Right hindlimb (tissue), 1 donor: ENCODE measurements around the gene PCDHA11.
"Not testable (repeated sequence)": the region's sequence is repeated elsewhere in the genome, so short reads cannot be mapped to it uniquely, and the experiment has no call there.

Source experiments
- DNase-seq: peaks from one replicate; pipeline ENCODE4 v3.0.0-alpha.2; 2018

The PCDHA11 gene

GRCh38 chr5:140868721-140869554 lies at the start of gene PCDHA11:
Gene PCDHA11 (plus strand): TSS chr5:140868957. CDS start chr5:140869104, 147 bp downstream.
- no peak for DNase-seq

- DNase-seq = no peak
Measured at GRCh38 chr5:140821375-140822280, 47.1 kb upstream of the PCDHA11 start, which contains the start of gene PCDHA5. Gene PCDHA5 (plus strand): TSS chr5:140821613.

GRCh38 chr5:140822281-140822629 lies 46.5 kb upstream of the PCDHA11 start:
- DNase-seq = no peak

GRCh38 chr5:140822969-140823368 lies 45.8 kb upstream of the PCDHA11 start:
- DNase-seq = not testable (repeated sequence)

GRCh38 chr5:140823475-140823874 lies 45.3 kb upstream of the PCDHA11 start:
- DNase-seq = no peak

GRCh38 chr5:140827704-140828361 lies 40.9 kb upstream of the PCDHA11 start, which contains the start of gene PCDHA6:
Gene PCDHA6 (plus strand): TSS chr5:140827960. CDS start chr5:140828092, 132 bp downstream.
- DNase-seq = no peak

GRCh38 chr5:140828362-140828737 lies 40.4 kb upstream of the PCDHA11 start:
- DNase-seq = no peak

- DNase-seq = not testable (repeated sequence)
Measured at GRCh38 chr5:140829511-140830501, 39.0 kb upstream of the PCDHA11 start.

GRCh38 chr5:140833993-140834392 lies 34.8 kb upstream of the PCDHA11 start, which contains the start of gene PCDHA7:
Gene PCDHA7 (plus strand): TSS chr5:140834269. CDS start chr5:140834384, 115 bp downstream.
- DNase-seq = no peak

GRCh38 chr5:140834439-140835008 lies 34.2 kb upstream of the PCDHA11 start:
- DNase-seq = not testable (repeated sequence)

- no peak for DNase-seq
Measured at GRCh38 chr5:140835622-140836510, 32.9 kb upstream of the PCDHA11 start.

- DNase-seq = no peak
Measured at GRCh38 chr5:140840978-140841962, 27.5 kb upstream of the PCDHA11 start, which contains the start of gene PCDHA8. Gene PCDHA8 (plus strand): TSS chr5:140841187. CDS start chr5:140841322, 135 bp downstream.

- no peak for DNase-seq
Measured at GRCh38 chr5:140842798-140843733, 25.7 kb upstream of the PCDHA11 start.

GRCh38 chr5:140848139-140849102 lies 20.3 kb upstream of the PCDHA11 start, which contains the start of gene PCDHA9:
Gene PCDHA9 (plus strand): TSS chr5:140848382. CDS start chr5:140848496, 114 bp downstream.
- DNase-seq = not testable (repeated sequence)

GRCh38 chr5:140849831-140850634 lies 18.7 kb upstream of the PCDHA11 start:
- DNase-seq = not testable (repeated sequence)
